ENCODE results near the gene SCGB1A1.
"Not testable (repeated sequence)": the region's sequence is repeated elsewhere in the genome, so short reads cannot be mapped to it uniquely, and the experiment has no call there.

SCGB1A1 gene, protein sequence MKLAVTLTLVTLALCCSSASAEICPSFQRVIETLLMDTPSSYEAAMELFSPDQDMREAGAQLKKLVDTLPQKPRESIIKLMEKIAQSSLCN

GRCh38 chr11:62418733-62419132 lies at the start of gene SCGB1A1:
Gene SCGB1A1 (plus strand): TSS chr11:62419033. CDS start chr11:62419096, 63 bp downstream.
- no peak for DNase-seq

DNA sequence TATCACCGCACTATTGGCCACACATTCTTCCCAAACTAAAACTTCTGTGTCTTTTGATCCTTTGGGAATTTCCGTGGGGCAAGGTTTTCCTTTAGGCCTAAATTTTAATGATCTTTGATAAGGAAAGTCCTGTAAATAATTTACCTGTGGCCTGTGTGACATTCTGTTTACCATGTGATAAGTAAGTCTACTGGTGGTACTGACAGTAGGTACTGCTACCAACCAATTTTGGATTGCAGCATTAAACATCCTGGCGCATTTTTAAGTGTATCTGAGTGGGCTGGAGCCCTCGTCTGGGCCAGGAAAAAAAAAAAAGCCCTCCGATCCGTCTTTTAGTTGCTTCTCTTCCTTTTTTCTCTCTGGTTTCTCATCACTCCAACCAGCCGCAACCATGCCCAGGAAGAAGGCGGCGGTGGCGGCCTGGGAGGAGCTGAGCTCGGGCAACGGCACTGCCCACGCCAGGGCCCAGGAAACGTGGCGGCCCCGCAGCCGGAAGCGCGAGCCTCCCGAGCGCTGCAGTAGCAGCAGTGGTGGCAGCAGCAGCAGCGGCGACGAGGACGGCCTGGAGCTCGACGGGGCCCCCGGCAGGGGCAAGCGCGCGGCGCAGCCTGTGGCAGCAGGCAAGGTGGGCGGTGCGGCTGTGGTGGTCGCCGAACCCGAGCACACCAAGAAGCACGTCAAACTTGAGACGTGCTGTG lies 47.9 kb upstream of the SCGB1A1 start:
- no peak for DNase-seq

- DNase-seq, result no peak
Measured at GRCh38 chr11:62372871-62373270, 46.0 kb upstream of the SCGB1A1 start.

DNA sequence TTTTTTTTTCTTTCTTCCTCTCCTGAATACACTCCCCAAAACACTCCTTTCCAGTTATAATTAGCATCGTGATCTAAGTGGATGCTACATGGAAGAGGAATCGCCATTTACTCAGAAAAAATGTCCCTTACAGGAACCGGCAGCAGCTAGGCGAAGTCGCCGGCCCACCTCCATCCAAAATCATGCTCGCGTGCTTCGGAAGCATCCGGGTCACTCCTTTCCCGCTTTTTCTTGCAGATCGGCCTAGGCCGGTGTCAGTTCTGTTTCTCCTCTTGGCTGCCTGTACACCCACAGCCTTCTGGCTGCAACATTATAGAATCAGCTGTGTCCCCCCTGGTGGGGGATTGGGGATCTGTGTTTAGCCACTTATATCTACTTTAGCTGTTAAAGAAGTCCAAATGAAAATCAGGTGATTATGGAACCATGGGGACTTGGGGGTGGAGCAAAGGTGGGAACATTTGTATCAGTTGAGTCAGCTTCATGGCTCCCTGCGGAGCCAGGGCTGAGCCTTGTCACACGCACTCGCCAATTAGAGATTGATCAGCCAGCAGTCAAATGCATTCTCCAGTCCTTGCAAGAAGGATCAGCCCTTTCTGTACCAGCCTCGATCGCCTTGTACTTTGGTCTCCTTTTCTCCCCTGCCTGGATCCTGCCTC lies 45.2 kb upstream of the SCGB1A1 start:
- DNase-seq, result no peak

DNA sequence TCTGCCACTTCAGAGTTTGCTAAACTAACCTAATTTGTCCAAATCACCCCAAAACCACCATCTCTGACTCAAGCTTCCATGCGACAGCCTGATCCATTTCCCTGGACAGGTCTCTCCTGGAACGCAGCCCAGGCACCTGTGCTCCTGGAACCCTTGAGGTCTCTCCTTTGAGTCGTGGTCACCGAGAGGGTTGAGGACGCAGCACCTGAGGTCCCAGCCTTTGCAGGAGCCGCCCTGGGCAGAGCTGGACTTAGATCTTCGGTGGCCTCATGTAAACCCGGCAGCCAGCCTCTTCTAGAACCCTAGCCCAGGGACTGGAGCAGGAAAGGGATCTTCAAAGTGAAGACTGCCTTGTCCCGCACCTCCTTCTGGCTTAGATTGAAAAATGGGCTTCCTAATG lies 44.0 kb upstream of the SCGB1A1 start:
- DNase-seq, result no peak

DNA sequence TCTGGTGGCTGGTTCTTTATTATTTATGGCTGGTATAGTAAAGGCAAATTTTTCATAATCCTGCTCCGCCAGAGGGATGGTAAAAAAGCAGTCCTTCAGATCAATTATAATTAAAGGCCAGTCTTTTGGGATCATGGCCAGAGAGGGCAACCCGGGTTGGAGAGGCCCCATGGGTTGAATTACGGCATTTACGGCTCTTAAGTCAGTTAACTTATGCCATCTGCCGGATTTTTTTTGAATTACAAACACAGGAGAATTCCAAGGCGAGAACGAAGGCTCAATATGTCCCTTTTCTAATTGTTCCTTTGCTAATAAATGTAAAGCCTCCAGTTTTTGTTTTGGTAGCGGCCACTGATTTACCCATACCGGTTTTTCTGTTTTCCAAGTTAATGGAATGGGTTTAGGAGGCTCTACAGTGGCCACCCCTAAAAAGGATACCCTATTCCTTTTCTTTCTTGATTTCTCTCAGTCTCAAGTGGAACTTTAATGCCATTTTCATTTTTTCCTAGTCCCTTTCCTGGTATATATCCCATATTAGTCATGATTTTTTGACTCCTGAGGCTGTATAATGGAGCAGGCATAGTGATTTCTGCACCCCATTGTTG lies 40.3 kb upstream of the SCGB1A1 start:
- not testable (repeated sequence) for DNase-seq

DNA sequence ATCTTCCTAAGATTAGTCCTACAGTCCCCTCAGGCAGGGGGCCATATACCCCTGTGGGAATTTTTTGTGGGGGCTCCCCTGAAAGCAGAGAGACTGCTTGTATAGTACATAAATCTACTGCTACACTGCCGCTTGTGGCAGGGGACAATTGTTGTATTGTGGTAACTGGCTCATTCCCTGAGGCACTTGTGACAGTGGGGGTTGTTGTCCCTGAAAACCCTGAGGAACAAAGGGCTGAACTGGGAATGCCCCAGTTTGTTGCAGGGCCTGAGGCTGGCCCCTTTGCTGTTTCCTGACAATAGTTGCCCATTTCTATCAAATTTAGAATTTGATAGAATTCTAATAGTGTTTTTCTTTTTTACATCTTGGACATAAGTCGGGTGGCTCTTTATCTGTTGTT lies 39.2 kb upstream of the SCGB1A1 start:
- not testable (repeated sequence) for DNase-seq

DNA sequence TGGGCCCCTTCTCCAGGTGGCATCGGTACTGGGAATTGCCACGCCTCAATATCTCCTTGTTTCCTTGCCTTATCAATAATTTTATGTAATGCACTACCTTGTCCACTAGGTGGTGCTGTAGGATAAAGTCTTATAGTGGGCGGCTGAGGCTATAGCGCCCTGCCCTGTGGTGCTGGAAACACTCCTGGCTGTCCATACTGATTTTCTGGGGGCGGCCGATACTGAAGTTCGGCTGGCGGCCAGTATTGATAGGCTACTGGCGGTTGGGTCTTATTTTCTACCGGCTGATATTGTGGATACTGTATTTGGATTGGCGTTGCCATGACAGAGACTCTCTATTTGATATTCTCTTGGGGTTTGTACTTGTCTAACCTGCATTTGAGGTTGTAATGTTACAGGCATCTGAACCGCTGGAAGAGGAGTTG lies 38.0 kb upstream of the SCGB1A1 start:
- DNase-seq, result peak; percentile 70

DNA sequence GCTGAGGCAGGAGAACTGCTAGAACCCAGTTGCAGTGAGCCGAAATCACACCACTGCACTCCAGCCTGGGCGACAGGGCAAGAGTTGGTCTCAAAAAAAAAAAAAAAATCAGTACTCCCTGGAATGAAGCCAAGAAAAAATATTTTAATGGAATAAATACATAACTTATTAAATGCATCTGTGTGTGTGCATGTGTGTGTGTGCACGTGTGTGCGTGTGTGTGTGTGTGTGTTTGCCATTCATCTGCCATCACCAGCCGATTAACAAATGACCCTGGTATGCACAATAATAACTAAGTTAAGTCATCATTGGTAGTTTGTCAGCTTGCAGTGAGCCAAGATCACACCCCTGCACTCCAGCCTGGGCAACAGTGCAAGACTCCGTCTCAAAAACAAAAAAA lies 35.0 kb upstream of the SCGB1A1 start:
- no peak for DNase-seq

DNA sequence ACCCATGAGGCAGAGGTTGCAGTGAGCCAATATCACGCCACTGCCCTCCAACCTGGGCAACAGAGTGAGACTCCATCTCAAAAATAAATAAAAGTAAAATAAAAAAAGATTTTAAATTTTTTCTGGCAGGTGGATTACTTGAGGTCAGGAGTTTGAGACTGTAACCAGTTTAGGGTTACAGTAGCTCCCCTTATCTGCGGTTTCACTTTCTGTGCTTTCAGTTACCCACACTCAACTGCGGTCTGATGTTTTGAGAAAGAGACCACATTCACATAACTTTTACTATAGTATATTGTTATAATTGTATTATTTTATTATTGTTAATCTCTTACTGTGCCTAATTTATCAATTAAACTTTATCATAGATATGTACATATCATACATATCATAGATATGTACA lies 32.8 kb upstream of the SCGB1A1 start:
- not testable (repeated sequence) for DNase-seq

DNA sequence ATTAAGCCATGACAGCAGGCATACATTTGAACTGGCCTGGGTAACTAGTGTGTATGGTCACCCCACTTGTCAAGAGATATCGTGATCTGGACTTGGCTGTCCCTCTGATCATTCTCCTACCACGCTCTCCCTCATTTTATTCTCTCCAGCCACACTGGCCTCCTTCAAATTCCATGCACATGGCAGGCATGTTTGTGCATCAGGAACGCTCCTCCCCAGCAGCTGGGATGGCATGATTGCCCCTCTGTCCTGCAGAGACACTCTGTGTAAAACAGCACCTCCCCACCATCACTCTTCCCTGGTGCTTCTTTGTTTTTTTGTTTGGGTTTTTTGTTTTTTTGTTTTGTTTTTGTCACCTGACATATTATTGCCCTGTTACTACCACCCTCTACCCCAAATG lies 31.5 kb upstream of the SCGB1A1 start:
- DNase-seq, result peak; percentile 18

GRCh38 chr11:62388999-62389398 lies 29.8 kb upstream of the SCGB1A1 start:
- no peak for DNase-seq

- no peak for DNase-seq
Measured at GRCh38 chr11:62390237-62390636, 28.6 kb upstream of the SCGB1A1 start.

- no peak for DNase-seq
Measured at GRCh38 chr11:62390722-62391121, 28.1 kb upstream of the SCGB1A1 start.

GRCh38 chr11:62391642-62392425 lies 27.0 kb upstream of the SCGB1A1 start:
- no peak for DNase-seq

GRCh38 chr11:62392506-62392905 lies 26.3 kb upstream of the SCGB1A1 start:
- no peak for DNase-seq

GRCh38 chr11:62393061-62393611 lies 25.7 kb upstream of the SCGB1A1 start:
- DNase-seq, result no peak

GRCh38 chr11:62393735-62394134 lies 25.1 kb upstream of the SCGB1A1 start:
- DNase-seq, result no peak

DNA sequence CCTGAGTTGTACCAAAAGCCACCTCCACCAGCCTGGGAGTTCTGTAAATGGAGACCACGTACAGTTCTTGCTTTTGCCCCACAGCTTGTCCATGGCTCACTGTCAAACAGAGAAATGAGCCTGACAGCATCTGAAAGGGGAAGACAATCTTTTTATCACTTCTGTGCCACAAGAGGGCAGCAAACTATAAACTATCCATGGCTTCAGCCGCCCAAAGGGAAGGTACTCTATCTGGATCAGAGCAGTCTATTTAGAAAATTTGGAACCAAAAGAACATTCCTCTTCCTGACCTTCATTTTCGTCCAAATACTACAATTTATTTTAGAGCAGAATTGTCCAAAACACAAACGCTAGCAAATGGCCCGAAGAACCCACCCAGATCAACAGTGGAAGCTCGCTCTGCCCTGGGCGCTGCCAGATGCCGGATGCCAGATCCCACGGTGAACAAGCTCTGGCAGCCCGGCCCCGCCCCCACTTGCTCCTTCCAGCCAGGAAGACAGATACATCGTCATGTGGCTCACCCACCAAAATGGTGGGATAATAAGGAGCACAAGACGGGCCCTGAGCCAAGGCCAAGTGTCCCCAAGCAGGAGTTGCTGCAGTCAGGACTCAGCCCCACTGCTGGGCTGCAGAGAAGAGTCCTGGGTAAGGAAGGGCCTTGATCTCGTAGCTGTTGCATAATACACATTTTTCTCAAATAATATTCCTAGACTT lies 23.9 kb upstream of the SCGB1A1 start:
- DNase-seq, result peak; percentile 91

DNA sequence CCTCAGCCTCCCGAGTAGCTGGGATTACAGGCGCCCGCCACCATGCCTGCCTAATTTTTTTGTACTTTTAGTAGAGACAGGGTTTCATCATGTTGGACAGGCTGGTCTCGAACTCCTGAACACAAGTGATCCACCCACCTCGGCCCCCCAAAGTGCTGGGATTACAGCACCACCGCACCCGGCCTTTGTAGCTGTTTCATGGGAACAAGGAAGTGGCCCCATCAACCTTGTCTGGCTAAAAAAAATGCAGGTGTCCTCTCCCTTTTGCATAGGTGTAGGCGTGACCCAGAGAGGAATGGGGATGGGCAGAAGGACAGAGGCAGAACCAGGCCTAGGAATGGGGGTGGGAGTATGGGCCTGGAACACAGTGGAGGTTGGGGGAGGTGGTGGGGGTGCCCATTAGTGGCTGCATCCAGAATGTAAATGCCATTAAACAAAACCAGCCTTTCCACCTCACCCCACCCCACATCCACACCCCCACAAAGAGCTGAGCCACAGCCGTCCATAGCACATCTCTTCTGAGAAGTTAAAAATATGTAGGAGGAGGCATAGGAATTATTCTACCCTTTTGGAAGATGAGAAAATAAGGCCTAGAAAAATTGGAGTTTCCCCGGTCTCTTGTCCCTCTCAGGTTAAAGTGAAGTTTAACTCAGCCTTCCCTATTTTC lies 22.8 kb upstream of the SCGB1A1 start:
- DNase-seq, result no peak
